Motor neuron (in vitro differentiated cells): ENCODE data around the gene UNC13B. TPM values are rescaled to one million over a fixed set of nuclear protein-coding genes. Genes with fewer than 3 reads are reported as not detected.

Source experiments
- ATAC-seq, 8 experiments: fragments of 200-7000 bp; cut with Tn5 transposase; replicated peaks in 6 of 8; 2 replicates each; pipeline ENCODE4 v1.8.0; 2021; ENCODE audit warnings: mild to moderate bottlenecking in 8 of 8, moderate library complexity in 8 of 8
- H3K27ac ChIP-seq, 2 donors: fragments of 250-450 bp; sonication (Bioruptor Pico); 2 replicates each; pipeline ENCODE4 v1.9.0; 2021; ENCODE audit warnings: antibody characterized with exemption in 2 of 2, mild to moderate bottlenecking in 2 of 2, moderate library complexity in 1 of 2
- H3K4me1 ChIP-seq, 2 donors: fragments of 250-450 bp; sonication (Bioruptor Pico); replicated peaks in 1 of 2; 2 replicates each; pipeline ENCODE4 v1.6.1; 2021; ENCODE audit warnings: antibody characterized with exemption in 2 of 2, mild to moderate bottlenecking in 2 of 2, moderate library complexity in 1 of 2
- H3K4me3 ChIP-seq, 5 donors: fragments of 250-450 bp; sonication (Bioruptor Pico); 2 replicates each; pipeline ENCODE4 v1.9.0; 2021; ENCODE audit warnings: antibody characterized with exemption in 5 of 5, mild to moderate bottlenecking in 5 of 5, moderate library complexity in 4 of 5
- WGBS, 10 experiments: fragments of 450-650 bp; shearing (Covaris generic); methylation state at CpG; one replicate each; pipeline ENCODE4 v1.0.0; 2022; 5-methylcytosine and 5-hydroxymethylcytosine counted together
- in situ Hi-C, 9 experiments: fragments of 400-800 bp; cut with MboI; loops; one replicate each; pipeline ENCODE4 v1.15.0; 2021; ENCODE audit warnings: low sequenced_read_pairs in 9 of 9, low pct_unique_long_range_greater_than_20kb in 2 of 9; ENCODE audit not compliant: unreplicated experiment in 9 of 9
- total RNA-seq, 8 experiments: library from RNA; unstranded; fragments of 300-600 nt; gene quantifications; 2 replicates each; pipeline versions ENCODE4 v1.2.3 to v1.2.4, GENCODE V29; 2022

Gene UNC13B
- total RNA-seq, 8 experiments from 2014 or later: 32.3 to 71.1 (median 53.4) TPM

DNA sequence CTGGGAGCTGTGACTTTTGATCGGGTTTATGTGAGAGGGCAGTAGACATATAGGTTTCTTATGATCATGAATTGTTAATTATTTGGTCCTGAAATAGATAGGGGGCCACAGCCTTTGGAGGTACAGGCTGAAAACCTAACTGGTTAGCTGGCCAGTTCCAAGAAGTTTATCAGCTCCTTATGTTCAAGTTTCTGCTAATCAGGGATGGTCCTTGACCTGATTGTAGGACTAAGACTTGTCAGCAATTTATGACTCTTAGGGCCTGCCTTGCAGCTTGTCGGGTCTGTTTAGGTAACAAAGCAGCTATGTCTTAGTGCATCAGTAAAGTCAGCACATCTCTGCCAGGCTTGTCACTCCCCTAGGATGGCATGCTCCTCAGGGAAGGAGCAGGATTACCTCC is 176.3 kb downstream of the UNC13B start:
- no peak overlapping the region for H3K4me3 ChIP-seq
- WGBS, 10 experiments: 60 to 100% (median 100%) methylated on average over 1 to 2 of the region's 2 CpGs; no CpG with 5 or more reads in 3 of the 10 experiments
- in situ Hi-C loops: no loop called here
- H3K4me1 ChIP-seq: peaks cover 0 to 6% of the 10 kb centered on the region in 2 donors
- ATAC-seq: no peak
- H3K27ac ChIP-seq: no peak overlapping the region

GRCh38 chr9:35338561-35339274 is 176.9 kb downstream of the UNC13B start:
- no peak for ATAC-seq
- 76 to 100% (median 100%) methylated on average over 1 to 5 of the region's 6 CpGs; no CpG with 5 or more reads in 2 of the 10 experiments for WGBS, 10 experiments
- Histone ChIP-seq H3K4me1 (peaks cover 0 to 6% of the 10 kb centered on the region in 2 donors), H3K27ac (no peak overlapping the region), H3K4me3 (no peak overlapping the region)
- in situ Hi-C loops: no loop called here

GRCh38 chr9:35340046-35340445 is 178.2 kb downstream of the UNC13B start:
- 60 to 100% (median 100%) methylated on average over 1 of the region's 1 CpG; no CpG with 5 or more reads in 3 of the 10 experiments for WGBS, 10 experiments
- in situ Hi-C loops: no loop called here
- H3K4me1 ChIP-seq: peaks cover 0 to 6% of the 10 kb centered on the region in 2 donors
- no peak for ATAC-seq
- no peak overlapping the region for H3K4me3 ChIP-seq
- no peak overlapping the region for H3K27ac ChIP-seq

DNA sequence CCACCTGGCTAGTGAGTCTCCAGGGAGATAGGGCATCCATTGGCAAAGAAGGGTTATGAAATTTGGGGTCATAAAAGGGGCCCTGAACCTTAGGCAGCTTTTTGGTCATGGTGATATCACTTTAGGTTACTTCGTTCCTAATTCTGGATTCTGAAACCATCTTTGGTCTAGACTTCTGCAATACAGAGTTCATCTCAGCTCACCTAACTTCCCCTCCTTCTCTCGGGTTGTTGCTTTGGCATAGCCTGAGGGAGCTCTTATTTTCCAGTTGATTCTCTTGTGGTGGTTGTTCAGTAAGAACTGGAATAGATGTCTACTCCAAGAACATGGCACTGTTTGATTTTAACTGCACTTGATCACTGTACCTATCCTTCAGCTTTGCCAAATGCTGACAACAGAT is 179.2 kb downstream of the UNC13B start:
- Histone ChIP-seq H3K27ac (no peak overlapping the region), H3K4me3 (no peak overlapping the region), H3K4me1 (peaks cover 0 to 6% of the 10 kb centered on the region in 2 donors)
- in situ Hi-C loops: no loop called here
- 57 to 100% (median 100%) methylated on average over 1 to 2 of the region's 2 CpGs; no CpG with 5 or more reads in 1 of the 10 experiments for WGBS, 10 experiments
- ATAC-seq: no peak

DNA sequence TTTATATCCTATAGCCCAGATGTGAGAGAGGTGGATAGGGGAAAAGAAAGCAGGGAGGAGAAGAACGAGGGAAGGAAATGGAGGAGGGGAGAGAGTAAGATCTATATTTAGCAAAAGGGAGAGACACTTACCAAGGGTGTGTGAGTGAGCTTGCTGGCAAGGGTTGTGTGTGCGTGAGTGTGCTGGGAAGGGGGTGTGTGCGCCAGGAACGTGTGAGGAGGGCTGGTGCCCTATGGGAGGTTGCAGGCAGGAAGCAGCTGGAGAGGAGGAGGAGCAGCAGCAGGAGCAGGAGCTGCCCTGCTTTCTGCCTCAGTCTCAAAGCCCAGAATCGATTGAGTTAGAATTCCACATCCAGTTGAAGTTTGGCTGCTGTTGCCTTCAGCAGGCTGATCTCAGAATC is 179.8 kb downstream of the UNC13B start:
- peak in 7 of 8 experiments; percentile 15 to 82 (median 52) for ATAC-seq
- Histone ChIP-seq H3K27ac (peak overlapping the region; percentile 28 to 30), H3K4me1 (peaks cover 0 to 6% of the 10 kb centered on the region in 2 donors), H3K4me3 (no peak overlapping the region)
- in situ Hi-C loops: no loop called here
- 0 to 43% (median 6%) methylated on average over 1 to 3 of the region's 5 CpGs; no CpG with 5 or more reads in 6 of the 10 experiments for WGBS, 10 experiments

DNA sequence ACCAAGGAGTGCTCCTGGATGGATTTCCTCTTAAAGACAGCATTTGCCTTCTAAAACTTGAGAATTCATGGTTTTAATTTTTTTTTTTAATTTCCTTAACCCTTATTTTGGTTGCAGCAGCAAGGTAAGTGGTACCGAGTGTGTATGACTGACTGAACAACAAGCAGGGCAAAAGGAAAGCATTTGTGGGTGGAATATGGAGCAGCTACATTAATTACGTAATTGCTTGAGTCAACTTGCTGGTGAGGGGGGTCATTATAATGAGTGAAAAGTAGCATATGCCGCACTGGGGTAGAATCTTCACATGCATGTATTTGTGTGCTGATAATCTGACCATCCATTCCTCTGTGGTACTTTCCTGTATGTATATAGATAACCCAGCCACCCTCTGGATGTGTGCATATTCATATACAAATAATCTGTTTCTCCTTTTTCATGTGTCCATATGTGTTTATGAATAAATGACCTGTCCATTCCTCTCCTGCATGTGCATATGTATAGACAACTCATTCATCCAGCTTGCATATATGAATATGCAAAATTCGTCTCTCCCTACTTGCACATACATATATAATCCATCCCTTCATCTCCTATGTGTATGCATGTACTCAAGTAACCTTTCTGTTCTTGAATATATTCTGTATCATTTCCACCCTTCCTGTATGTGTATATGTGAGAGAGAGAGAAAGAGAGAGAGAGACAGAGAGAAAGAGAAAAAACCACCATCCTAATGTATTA is 180.6 kb downstream of the UNC13B start:
- no peak overlapping the region for H3K4me3 ChIP-seq
- in situ Hi-C loops: no loop called here
- WGBS, 10 experiments: 0 to 100% (median 63%) methylated on average over 2 to 4 of the region's 4 CpGs; no CpG with 5 or more reads in 1 of the 10 experiments
- H3K27ac ChIP-seq: no peak overlapping the region
- H3K4me1 ChIP-seq: peaks cover 0 to 6% of the 10 kb centered on the region in 2 donors
- peak in 6 of 8 experiments; percentile 33 to 93 (median 70) for ATAC-seq

DNA sequence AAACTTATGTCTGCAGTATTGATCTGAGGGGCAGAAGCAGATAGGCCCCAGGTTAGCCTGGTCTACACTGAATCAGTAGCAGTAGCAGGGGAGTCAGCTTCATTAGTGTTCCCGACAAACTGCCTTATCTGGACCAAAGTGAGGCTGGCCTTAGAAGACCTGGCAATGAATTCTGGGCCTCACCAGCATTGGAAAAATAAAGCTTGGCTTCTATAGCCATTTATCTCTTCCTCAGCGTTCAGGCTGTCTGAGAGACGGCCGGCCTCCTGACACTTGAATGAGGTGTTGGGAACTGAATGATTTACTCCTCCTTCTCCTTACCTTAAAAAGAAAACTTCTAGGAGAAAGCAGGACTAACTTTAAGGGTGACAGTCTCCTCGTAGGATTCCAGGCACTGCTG is 186.3 kb downstream of the UNC13B start:
- no peak for ATAC-seq
- in situ Hi-C loops: no loop called here
- 67 to 100% (median 90%) methylated on average over 1 to 5 of the region's 5 CpGs; no CpG with 5 or more reads in 3 of the 10 experiments for WGBS, 10 experiments
- no peak overlapping the region for H3K27ac ChIP-seq
- H3K4me3 ChIP-seq: no peak overlapping the region
- H3K4me1 ChIP-seq: no peaks in the 10 kb centered on the region

- in situ Hi-C loops: no loop called here
- no peak for ATAC-seq
- Histone ChIP-seq H3K4me3 (no peak overlapping the region), H3K4me1 (no peaks in the 10 kb centered on the region), H3K27ac (no peak overlapping the region)
- 70 to 100% (median 81%) methylated on average over 1 to 2 of the region's 3 CpGs; no CpG with 5 or more reads in 2 of the 10 experiments for WGBS, 10 experiments
Observed at GRCh38 chr9:35349287-35349990, 187.6 kb downstream of the UNC13B start.

DNA sequence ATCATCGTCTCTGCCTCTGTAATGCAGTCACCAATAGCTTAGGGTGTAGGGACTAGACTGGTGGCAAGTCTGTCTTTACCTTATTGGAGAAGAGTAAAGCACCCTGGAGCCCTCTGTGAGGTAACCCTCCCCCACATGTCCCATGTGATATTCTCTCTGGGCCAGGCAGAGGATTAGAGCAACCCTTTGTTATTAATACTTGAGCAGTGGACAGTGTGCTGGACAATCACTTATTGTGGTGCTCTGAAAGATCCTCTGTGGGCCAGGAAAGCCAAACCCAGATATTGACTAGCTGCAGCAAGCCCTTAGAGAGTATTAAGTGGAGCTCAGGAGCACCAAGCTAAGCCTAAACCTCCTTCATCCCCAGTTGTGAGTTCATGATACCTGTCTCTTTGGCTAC is 188.4 kb downstream of the UNC13B start:
- Histone ChIP-seq H3K4me1 (no peaks in the 10 kb centered on the region), H3K27ac (no peak overlapping the region), H3K4me3 (no peak overlapping the region)
- in situ Hi-C loops: no loop called here
- WGBS, 10 experiments: 50 to 100% (median 78%) methylated on average over 1 of the region's 1 CpG; no CpG with 5 or more reads in 4 of the 10 experiments
- no peak for ATAC-seq

DNA sequence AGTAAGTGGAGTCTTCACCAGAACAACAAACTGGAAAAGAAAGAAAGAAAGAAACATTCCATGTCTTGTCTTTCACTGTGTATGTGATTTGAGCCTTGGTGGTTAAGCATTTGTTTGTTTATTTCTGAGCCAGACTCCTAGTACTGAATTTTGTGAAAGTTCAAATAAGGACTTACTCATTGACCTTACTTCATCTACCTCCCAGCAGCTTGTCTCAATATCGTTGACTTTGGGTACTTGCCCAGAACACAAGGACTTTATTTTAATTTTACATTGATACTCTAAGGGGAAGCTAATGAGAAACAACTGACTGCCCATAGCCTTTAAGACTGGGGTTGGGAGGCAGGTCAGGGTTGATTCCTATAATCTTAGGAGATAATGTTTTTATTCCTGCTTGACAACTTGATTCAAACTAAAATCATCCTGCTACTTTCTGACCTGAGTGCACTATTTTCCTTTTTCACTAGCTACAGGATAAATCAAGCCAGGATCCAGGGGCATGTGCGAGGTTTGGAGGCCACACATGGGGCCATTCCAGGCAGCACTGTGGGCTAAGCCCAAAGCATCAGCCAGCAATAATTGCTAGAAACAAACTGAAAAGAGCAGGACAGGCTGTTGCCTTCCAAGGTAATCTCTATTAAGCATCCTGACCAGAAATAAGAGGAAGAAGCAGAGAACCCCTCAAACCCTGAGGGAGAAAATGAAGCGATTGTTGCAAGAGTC is 189.2 kb downstream of the UNC13B start:
- in situ Hi-C loops: no loop called here
- H3K4me1 ChIP-seq: no peaks in the 10 kb centered on the region
- no peak overlapping the region for H3K27ac ChIP-seq
- ATAC-seq: peak in 2 of 8 experiments; percentile 20 to 32
- H3K4me3 ChIP-seq: no peak overlapping the region
- WGBS, 10 experiments: 48 to 100% (median 100%) methylated on average over 1 to 3 of the region's 3 CpGs; no CpG with 5 or more reads in 3 of the 10 experiments

GRCh38 chr9:35353731-35354365 is 192.0 kb downstream of the UNC13B start:
- Histone ChIP-seq H3K4me3 (no peak overlapping the region), H3K4me1 (no peaks in the 10 kb centered on the region), H3K27ac (no peak overlapping the region)
- in situ Hi-C loops: no loop called here
- no peak for ATAC-seq
- 31 to 100% (median 83%) methylated on average over 1 to 2 of the region's 3 CpGs; no CpG with 5 or more reads in 1 of the 10 experiments for WGBS, 10 experiments

DNA sequence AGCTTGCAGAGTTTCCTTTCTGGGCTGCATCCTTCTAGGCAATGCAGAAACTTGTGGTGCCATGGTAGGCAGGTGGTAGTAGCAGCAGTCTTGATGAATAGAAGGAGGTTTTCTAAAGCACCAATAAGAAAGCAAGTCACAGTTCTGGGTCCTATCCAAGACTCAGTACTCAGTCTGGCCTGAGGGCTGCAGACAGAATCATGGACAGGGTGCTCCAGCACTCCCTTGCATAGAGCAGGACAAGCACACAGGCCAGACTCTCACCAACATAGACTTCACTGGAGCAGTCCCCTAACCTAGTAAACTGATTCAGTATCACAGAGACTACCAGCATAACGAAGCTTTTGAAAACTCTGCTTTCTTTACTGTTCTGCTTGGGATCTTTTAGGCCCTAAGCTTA is 194.1 kb downstream of the UNC13B start:
- in situ Hi-C loops: no loop called here
- no peaks in the 10 kb centered on the region for H3K4me1 ChIP-seq
- WGBS, 10 experiments: 67 to 83% methylated on average over 1 of the region's 1 CpG; no CpG with 5 or more reads in 8 of the 10 experiments
- H3K27ac ChIP-seq: no peak overlapping the region
- H3K4me3 ChIP-seq: no peak overlapping the region
- peak in 3 of 8 experiments; percentile 76 to 81 (median 79) for ATAC-seq
